Fibroblast of pulmonary artery (primary cell): ENCODE results near the gene C2orf42.

ENCODE experiments used
- DNase-seq: peaks from one replicate; pipeline ENCODE4 v3.0.0-alpha.2; 2010; ENCODE audit warnings: low read depth
- H3K4me3 ChIP-seq: replicated peaks from 2 replicates; pipeline ENCODE4 v1.5.1; 2011; ENCODE audit warnings: low read depth, mild to moderate bottlenecking, control low read depth, low read length, moderate library complexity
- CTCF ChIP-seq: IDR thresholded peaks from 2 replicates; pipeline ENCODE4 v1.5.1; 2011; ENCODE audit warnings: mild to moderate bottlenecking, control low read depth, low read length, inconsistent platforms; ENCODE audit errors: missing control alignments

The C2orf42 gene

DNA sequence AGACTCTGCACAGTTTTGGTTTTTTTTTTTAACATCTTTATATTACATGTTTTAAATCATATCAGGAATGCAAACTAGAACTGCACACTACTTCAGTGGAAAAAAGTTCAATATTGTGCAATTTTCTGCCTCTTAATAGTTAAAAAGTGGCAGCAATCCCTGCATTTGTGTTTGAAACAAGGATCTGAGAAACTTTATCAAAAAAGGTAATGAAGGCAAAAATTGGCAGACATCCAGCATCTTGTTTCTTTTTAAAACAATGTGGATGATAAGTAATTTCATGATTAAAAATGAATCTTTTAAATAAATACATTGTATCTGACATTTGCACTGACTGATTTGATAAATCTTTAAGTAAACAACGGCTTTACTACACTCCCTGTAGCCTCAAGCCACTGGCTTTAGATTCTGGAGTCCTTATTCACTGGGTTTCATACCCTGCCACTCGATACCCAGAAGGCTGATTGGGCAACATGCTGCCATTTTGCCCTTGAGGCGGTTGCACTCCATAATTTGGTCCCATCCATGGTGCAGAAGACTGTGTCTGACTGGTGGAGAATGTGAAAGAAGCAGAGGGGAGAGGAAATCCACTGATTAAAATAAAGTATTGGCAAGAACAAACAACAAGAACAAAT is 21.6 kb upstream of the C2orf42 start:
- TF ChIP-seq CTCF: no peak
- DNase-seq: peak; percentile 48
- no peak overlapping the region for H3K4me3 ChIP-seq

- no peak overlapping the region for H3K4me3 ChIP-seq
- DNase-seq: no peak
- no peak for TF ChIP-seq CTCF
These were observed 20.8 kb upstream of the C2orf42 start for GRCh38 chr2:70211595-70211994.

DNA sequence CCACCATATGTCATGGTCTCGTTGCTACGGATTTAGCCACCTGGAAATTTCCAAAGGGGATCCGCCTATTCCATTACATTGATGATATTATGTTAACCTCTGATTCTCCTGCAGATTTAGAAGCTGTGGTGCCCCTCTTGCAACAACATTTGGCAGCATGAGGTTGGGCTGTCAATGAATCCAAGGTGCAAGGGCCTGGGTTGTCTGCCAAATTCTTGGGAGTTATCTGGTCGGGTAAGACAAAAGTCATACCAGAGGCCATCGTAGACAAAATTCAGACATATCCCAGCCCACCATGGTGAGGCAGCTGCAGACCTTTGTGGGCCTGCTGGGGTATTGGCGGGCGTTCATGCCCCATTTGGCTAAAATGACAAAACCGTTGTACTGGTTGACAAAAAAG is 13.6 kb upstream of the C2orf42 start:
- H3K4me3 ChIP-seq: no peak overlapping the region
- DNase-seq: no peak
- no peak for TF ChIP-seq CTCF

DNA sequence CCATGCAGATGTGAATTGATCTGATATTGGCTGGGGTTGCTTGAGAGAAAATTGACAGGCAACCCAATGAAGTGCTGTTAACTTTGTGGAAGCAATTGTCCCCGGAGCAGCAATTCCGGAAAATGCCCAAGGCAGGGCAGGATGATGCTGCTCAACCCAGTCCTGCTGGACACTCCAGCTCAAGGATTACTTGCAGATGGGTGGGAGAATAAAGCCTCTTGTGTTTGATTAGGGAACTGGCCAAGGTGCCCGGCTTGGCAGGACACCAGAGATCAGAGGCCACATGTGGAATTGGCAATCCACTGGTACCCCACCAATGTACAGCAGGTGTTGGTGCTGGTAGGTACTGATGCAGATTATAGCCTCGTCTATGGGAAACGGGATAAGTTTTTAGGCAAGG is 12.3 kb upstream of the C2orf42 start:
- no peak overlapping the region for H3K4me3 ChIP-seq
- DNase-seq: no peak

DNA sequence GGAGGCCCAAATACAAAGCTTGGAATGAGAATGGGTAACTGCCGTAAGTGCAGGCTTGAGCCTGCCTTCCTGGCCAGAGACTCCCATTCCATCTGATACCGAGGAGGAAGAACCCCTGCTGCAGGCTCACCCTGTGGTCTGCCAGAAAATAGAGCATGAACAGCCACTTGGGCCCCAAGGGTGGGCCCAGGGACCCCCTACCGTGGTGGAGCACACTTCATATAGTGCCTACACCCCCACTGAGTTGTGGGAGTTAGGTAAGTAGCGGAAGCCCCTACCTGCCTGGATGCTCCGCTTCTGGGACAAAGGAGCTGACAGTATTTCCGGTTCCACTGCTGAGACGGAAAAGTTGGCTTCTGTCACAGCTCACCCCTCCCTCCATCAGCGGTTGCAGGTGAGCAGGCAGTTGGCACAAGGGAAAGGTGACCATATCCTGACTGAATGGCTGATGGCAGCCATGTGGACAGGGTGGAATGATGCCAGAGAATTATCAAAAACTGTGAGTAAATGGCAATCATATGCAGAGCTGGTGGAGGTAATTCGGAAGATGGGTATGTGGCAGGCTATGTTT is 11.5 kb upstream of the C2orf42 start:
- no peak overlapping the region for H3K4me3 ChIP-seq
- DNase-seq: no peak
- TF ChIP-seq CTCF: no peak

More for the DNA sequence above, 12.3 kb upstream of the C2orf42 start:
- TF ChIP-seq CTCF: no peak

- DNase-seq: no peak
- TF ChIP-seq CTCF: no peak
- no peak overlapping the region for H3K4me3 ChIP-seq
These were observed 11.0 kb upstream of the C2orf42 start for GRCh38 chr2:70201831-70202230.

DNA sequence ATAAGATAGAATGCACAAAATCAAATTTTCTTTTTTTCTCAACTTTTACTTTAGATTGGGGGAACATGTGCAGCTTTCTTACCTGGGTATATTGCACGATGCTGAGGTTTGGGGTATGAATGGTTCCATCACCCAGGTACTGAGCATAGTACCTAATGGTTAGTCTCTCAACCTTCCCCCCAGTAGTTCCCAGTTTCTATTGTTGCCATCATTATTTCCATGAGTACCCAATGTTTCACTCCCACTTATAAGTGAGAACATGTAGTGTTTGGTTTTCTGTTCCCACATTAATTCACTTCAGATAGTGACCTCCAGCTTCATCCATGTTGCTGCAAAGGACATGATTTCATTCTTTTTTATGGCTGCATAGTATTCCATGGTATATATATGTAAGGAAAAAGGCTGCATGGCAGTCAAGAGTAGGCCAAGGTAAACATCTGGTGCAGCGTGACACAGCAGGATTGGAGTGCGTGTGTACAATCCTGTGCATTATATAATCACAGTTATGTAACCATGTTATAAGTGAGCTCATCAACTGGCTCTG is 10.5 kb upstream of the C2orf42 start:
- H3K4me3 ChIP-seq: no peak overlapping the region
- DNase-seq: no peak
- TF ChIP-seq CTCF: no peak
